Glutamatergic neuron (in vitro differentiated cells): ENCODE measurements around the gene CHRND. TPM values are rescaled to one million over a fixed set of nuclear protein-coding genes. Genes with fewer than 3 reads are reported as not detected.

Experiments
- DNase-seq: peaks from one replicate; pipeline ENCODE4 v3.0.0; 2022
- H3K27ac Mint-ChIP-seq: one replicate; pipeline ENCODE4 v1.8.0; 2020; ENCODE audit warnings: mild to moderate bottlenecking, mixed read lengths, inconsistent platforms; ENCODE audit not compliant: unreplicated experiment
- H3K27me3 Mint-ChIP-seq: one replicate; pipeline ENCODE4 v1.8.0; 2020; ENCODE audit warnings: mild to moderate bottlenecking, moderate library complexity, mixed read lengths, inconsistent platforms; ENCODE audit not compliant: unreplicated experiment
- H3K36me3 Mint-ChIP-seq: one replicate; pipeline ENCODE4 v1.8.0; 2020; ENCODE audit warnings: mild to moderate bottlenecking, mixed read lengths, inconsistent platforms; ENCODE audit not compliant: unreplicated experiment
- H3K4me1 Mint-ChIP-seq: one replicate; pipeline ENCODE4 v1.8.0; 2020; ENCODE audit warnings: mild to moderate bottlenecking, low read depth, mixed read lengths, inconsistent platforms; ENCODE audit not compliant: unreplicated experiment
- H3K4me3 Mint-ChIP-seq: one replicate; pipeline ENCODE4 v1.8.0; 2020; ENCODE audit warnings: mild to moderate bottlenecking, mixed read lengths, inconsistent platforms; ENCODE audit not compliant: unreplicated experiment
- H3K9me3 Mint-ChIP-seq: one replicate; pipeline ENCODE4 v1.8.0; 2020; ENCODE audit warnings: mild to moderate bottlenecking, moderate library complexity, mixed read lengths, inconsistent platforms; ENCODE audit not compliant: unreplicated experiment
- CTCF ChIP-seq: fragments of 200-600 bp; sonication (generic); IDR thresholded peaks from one replicate; pipeline ENCODE4 v1.5.0; 2021; ENCODE audit not compliant: partially characterized antibody, unreplicated experiment
- total RNA-seq: library from RNA; stranded (reverse); fragmentation: NEBNext Ultra II Directional; extraction: Animal tissue kit (Norgen Biotek cat#: 25700); gene quantifications from one replicate; pipeline ENCODE4 v1.2.1, GENCODE V29; 2021; ENCODE audit not compliant: unreplicated experiment

Gene CHRND
- total RNA-seq, 1 donor from 2014 or later: 2.2 TPM

GRCh38 chr2:232542715-232543467, 16.9 kb downstream of the CHRND start:
- Mint-ChIP-seq H3K27ac (no peak overlapping the region), H3K4me1 (peaks cover 3% of the 10 kb centered on the region), H3K4me3 (no peak overlapping the region), H3K36me3 (peaks cover 15% of the 10 kb centered on the region), H3K27me3 (peaks cover 9% of the 10 kb centered on the region), H3K9me3 (peaks cover 8% of the 10 kb centered on the region)
- TF ChIP-seq CTCF: no peak
- no peak for DNase-seq

DNA sequence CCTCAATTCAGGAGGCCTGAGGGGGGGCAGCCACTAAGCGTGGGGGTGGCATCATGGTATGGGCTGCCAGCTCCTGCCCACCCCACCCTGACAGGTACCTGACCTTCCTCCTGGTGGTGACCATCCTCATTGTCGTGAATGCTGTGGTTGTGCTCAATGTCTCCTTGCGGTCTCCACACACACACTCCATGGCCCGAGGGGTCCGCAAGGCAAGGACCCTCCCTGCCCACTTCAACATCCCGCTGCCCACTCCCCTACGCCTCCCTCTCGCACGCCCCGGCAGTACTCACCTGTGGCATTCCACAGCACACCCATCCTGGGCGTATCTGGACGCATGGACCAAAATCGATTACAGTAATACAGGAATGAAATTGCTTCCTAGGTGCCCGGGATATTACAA, 17.5 kb downstream of the CHRND start:
- Mint-ChIP-seq H3K4me3 (no peak overlapping the region), H3K9me3 (peaks cover 11% of the 10 kb centered on the region), H3K4me1 (no peaks in the 10 kb centered on the region), H3K27ac (no peak overlapping the region), H3K36me3 (peaks cover 19% of the 10 kb centered on the region), H3K27me3 (peaks cover 9% of the 10 kb centered on the region)
- DNase-seq: no peak
- no peak for TF ChIP-seq CTCF

DNA sequence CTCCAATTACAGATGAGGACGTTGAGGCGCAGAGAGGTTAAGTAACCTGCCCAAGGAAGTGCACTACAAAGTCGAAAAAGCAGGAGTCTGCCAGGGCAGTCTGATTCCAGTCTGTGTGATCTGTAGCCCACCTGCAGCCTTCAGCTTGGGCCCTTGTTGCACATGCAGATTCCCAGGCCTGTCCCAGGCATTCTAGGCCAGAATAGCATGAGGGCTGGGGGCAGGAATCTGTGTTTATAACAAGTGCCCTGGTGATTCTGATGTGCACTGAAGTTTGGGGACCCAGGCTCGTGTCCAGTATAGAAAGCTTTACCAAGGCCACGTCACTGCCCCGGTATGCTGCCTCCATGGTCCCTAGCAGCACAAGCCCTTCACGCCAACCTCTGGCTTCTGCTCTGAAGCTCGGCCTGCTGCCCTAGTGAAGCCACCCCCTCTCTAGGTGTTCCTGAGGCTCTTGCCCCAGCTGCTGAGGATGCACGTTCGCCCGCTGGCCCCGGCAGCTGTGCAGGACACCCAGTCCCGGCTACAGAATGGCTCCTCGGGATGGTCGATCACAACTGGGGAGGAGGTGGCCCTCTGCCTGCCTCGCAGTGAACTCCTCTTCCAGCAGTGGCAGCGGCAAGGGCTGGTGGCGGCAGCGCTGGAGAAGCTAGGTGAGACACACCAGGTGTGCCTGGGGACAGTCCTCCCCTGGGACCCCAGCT, 18.1 kb downstream of the CHRND start:
- H3K36me3 Mint-ChIP-seq: peaks cover 24% of the 10 kb centered on the region
- H3K4me3 Mint-ChIP-seq: no peak overlapping the region
- H3K4me1 Mint-ChIP-seq: no peaks in the 10 kb centered on the region
- TF ChIP-seq CTCF: no peak
- H3K27me3 Mint-ChIP-seq: peaks cover 5% of the 10 kb centered on the region
- peaks cover 15% of the 10 kb centered on the region for H3K9me3 Mint-ChIP-seq
- no peak for DNase-seq
- no peak overlapping the region for H3K27ac Mint-ChIP-seq

DNA sequence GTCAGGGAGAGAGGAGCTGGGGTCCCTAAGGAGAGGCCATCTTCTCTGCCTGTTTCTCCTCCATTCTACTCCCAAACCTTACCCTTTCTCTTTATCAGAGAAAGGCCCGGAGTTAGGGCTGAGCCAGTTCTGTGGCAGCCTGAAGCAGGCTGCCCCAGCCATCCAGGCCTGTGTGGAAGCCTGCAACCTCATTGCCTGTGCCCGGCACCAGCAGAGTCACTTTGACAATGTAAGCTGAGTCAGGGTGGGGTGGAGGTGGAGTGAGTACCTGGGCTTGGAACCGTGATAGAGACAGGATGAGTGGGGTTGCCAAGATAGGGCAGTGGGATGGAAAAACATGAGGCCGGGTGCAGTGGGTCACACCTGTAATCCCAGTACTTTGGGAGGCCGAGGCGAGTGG, 18.7 kb downstream of the CHRND start:
- no peak for DNase-seq
- Mint-ChIP-seq H3K4me3 (no peak overlapping the region), H3K27ac (no peak overlapping the region), H3K4me1 (peaks cover 2% of the 10 kb centered on the region), H3K36me3 (peaks cover 27% of the 10 kb centered on the region), H3K9me3 (peaks cover 17% of the 10 kb centered on the region), H3K27me3 (peaks cover 6% of the 10 kb centered on the region)
- TF ChIP-seq CTCF: no peak
